Hematopoietic multipotent progenitor cell treated with erythropoietin and hydrocortisone succinate and interleukin-3 and kit ligand, for 6 days (in vitro differentiated cells): ENCODE data around the gene STK16.
A peak's percentile ranks its signal among the peaks of the same experiment; 100 is the strongest.
"Not testable (repeated sequence)": the region's sequence is repeated elsewhere in the genome, so short reads cannot be mapped to it uniquely, and the experiment has no call there.

Source experiments
- DNase-seq: peaks from one replicate; pipeline ENCODE4 v3.0.0-alpha.2; 2015

STK16 gene

GRCh38 chr2:219246559-219246958, 1.3 kb downstream of the STK16 start:
- DNase-seq = no peak

GRCh38 chr2:219247678-219248642, 2.7 kb downstream of the STK16 start:
- DNase-seq = peak; percentile 56

GRCh38 chr2:219248845-219249202, 3.5 kb downstream of the STK16 start:
- no peak for DNase-seq

GRCh38 chr2:219249203-219249980, 4.1 kb downstream of the STK16 start:
- peak; percentile 80 for DNase-seq

- DNase-seq = peak; percentile 53
Observed at GRCh38 chr2:219250049-219250781, 4.9 kb downstream of the STK16 start.

- DNase-seq = no peak
Observed at GRCh38 chr2:219251656-219252055, 6.4 kb downstream of the STK16 start.

GRCh38 chr2:219252084-219252483, 6.8 kb downstream of the STK16 start:
- no peak for DNase-seq

GRCh38 chr2:219252570-219252899, 7.3 kb downstream of the STK16 start:
- no peak for DNase-seq

GRCh38 chr2:219252900-219253752, 7.8 kb downstream of the STK16 start, which contains the start of gene TUBA4B:
Gene TUBA4B, plus strand, starts transcription at chr2:219253243. Its CDS starts 165 bp downstream, at chr2:219253408.
- DNase-seq = peak; percentile 50

GRCh38 chr2:219253753-219254589, 8.7 kb downstream of the STK16 start, which contains the start of gene TUBA4A:
Gene TUBA4A, minus strand, starts transcription at chr2:219253918. Its CDS starts 60 bp downstream, at chr2:219253858.
- peak; percentile 89 for DNase-seq

- DNase-seq = peak; percentile 56
Observed at GRCh38 chr2:219254590-219255201, 9.4 kb downstream of the STK16 start.

- not testable (repeated sequence) for DNase-seq
Observed at GRCh38 chr2:219258942-219259341, 13.7 kb downstream of the STK16 start.

- DNase-seq = no peak
Observed at GRCh38 chr2:219261024-219261855, 16.0 kb downstream of the STK16 start.

- no peak for DNase-seq
Observed at GRCh38 chr2:219266232-219266631, 21.0 kb downstream of the STK16 start.

- DNase-seq = no peak
Observed at GRCh38 chr2:219266886-219267285, 21.6 kb downstream of the STK16 start.

- no peak for DNase-seq
Observed at GRCh38 chr2:219268294-219268693, 23.0 kb downstream of the STK16 start.

GRCh38 chr2:219269362-219270054, 24.2 kb downstream of the STK16 start:
- no peak for DNase-seq

- DNase-seq = no peak
Observed at GRCh38 chr2:219270055-219270372, 24.7 kb downstream of the STK16 start.

GRCh38 chr2:219271021-219271420, 25.7 kb downstream of the STK16 start:
- no peak for DNase-seq
